AG04449 (cell line): ENCODE measurements around the gene GCNT3.

ENCODE experiments used
- CTCF ChIA-PET: fragments of 350-600 bp; formaldehyde crosslinking; extraction: SDS; loops from one replicate; lab custom pipeline; 2021; ENCODE audit warnings: antibody characterized with exemption; lab: Yijun Ruan, JAX
- POLR2A ChIA-PET: fragments of 400-600, 350-600 bp; formaldehyde crosslinking; extraction: SDS; loops from one replicate; lab custom pipeline; 2020; ENCODE audit warnings: antibody characterized with exemption, inconsistent platforms; lab: Yijun Ruan, JAX
- DNase-seq: peaks from one replicate; pipeline ENCODE4 v3.0.0-alpha.2; 2010; ENCODE audit warnings: low read depth, low spot score
- H3K4me3 ChIP-seq: 2 replicates; pipeline ENCODE4 v1.5.1; 2011; ENCODE audit warnings: low read depth, mild to moderate bottlenecking, control low read depth, low read length
- CTCF ChIP-seq: IDR thresholded peaks from one replicate; pipeline ENCODE4 v1.5.1; 2011; ENCODE audit warnings: mild to moderate bottlenecking, moderate library complexity, low read length, control low read depth, inconsistent platforms; ENCODE audit not compliant: insufficient read depth; ENCODE audit errors: missing control alignments

The GCNT3 gene

GRCh38 chr15:59570315-59570714 lies 41.3 kb upstream of the GCNT3 start:
- POLR2A ChIA-PET: no interaction called here
- DNase-seq: no peak
- no peak overlapping the region for H3K4me3 ChIP-seq
- no peak for TF ChIP-seq CTCF
- CTCF ChIA-PET: no interaction called here

- CTCF ChIA-PET: no interaction called here
- POLR2A ChIA-PET: no interaction called here
- no peak for TF ChIP-seq CTCF
Measured at GRCh38 chr15:59571606-59572005, 40.0 kb upstream of the GCNT3 start.

GRCh38 chr15:59583088-59583487 lies 28.5 kb upstream of the GCNT3 start:
- no peak for DNase-seq
- no peak for TF ChIP-seq CTCF
- CTCF ChIA-PET: no interaction called here
- POLR2A ChIA-PET: no interaction called here
- H3K4me3 ChIP-seq: no peak overlapping the region

More at GRCh38 chr15:59571606-59572005, 40.0 kb upstream of the GCNT3 start:
- H3K4me3 ChIP-seq: no peak overlapping the region
- no peak for DNase-seq

GRCh38 chr15:59587085-59587826 lies 24.3 kb upstream of the GCNT3 start:
- ChIA-PET CTCF (no interaction called here), POLR2A (no interaction called here)
- no peak overlapping the region for H3K4me3 ChIP-seq
- no peak for TF ChIP-seq CTCF
- no peak for DNase-seq

- POLR2A ChIA-PET: no interaction called here
- H3K4me3 ChIP-seq: no peak overlapping the region
- DNase-seq: no peak
- CTCF ChIA-PET: interaction anchor here (1.4 kb wide), 1 partner anchor 57 kb away, joined by 4 read pairs; no protein-coding TSS in a partner anchor
- TF ChIP-seq CTCF: no peak
Measured at GRCh38 chr15:59590027-59590426, 21.6 kb upstream of the GCNT3 start.

- POLR2A ChIA-PET: no interaction called here
- no peak for DNase-seq
- TF ChIP-seq CTCF: no peak
- CTCF ChIA-PET: no interaction called here
- no peak overlapping the region for H3K4me3 ChIP-seq
Measured at GRCh38 chr15:59591356-59591755, 20.2 kb upstream of the GCNT3 start.
